ENCODE results near the gene PAX5.
A peak's percentile ranks its signal among the peaks of the same experiment; 100 is the strongest.

Gene PAX5

DNA sequence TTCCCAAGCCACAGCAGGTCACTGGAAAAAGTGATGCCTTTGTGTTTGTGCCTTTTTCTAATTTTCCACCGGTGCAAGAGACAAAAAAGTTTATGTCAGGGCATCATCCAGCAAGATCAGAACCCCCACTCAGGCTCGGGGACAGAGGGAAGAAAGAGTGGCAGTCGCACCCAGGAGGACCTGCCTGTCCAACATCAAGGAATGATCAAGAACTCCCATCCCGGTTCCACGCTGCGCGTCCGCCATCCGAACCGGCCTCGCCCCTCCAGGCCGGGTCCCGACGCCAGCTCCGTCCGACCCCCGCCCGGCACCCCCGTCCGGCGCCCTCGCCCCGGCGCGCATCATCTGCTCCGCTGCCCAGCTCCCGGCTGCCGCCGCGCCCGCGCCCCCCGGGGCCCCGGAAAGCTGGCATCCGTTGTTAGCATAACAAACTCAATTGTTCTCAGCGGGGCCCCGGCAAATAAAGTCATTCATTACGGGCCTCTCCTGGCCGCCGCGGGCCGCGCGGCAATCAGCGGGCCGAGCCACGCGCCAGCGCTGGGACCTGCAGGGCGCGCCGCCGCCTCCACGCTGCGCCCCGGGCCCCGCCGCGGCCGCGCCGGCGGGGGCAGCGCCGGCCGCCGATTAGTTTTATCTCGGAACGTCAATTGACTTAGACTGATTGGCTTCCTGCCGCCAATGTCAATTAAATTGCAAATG lies 48.1 kb downstream of the PAX5 start:
- DNase-seq: no peak

DNA sequence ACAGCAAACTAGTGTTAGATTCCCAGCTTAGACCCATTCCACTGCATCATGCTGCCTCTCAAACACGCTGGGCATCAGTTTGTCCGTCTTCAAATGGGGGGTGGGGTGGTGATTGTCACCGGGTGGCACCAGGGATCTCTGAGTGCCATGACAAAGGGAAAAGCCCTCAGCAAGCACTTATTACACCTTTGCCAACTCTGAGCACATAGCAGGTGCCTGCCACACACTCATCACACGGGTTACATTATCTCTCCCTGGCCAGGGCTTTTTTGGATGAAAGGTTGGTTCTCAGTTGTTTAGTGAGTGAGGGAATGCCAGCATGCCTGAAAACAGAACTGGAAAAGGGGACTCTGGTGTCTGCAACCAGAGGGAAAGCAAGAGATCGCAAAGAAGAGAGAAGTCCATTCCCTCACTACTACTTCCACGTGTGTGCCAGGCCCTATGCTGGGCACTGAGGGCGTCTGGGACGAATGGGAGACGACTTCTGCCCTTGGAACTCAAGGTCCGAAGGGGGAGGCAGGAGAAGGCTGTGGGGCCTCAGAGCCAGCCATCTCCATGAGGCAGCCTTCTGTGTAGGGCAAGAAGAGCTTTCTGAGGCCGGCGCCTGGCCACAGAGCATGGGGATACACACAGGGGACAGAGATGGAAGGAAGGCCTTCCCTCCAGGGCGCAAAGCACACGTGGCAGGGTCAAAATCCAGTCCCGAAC lies 48.9 kb downstream of the PAX5 start:
- peak; percentile 37 for DNase-seq

DNA sequence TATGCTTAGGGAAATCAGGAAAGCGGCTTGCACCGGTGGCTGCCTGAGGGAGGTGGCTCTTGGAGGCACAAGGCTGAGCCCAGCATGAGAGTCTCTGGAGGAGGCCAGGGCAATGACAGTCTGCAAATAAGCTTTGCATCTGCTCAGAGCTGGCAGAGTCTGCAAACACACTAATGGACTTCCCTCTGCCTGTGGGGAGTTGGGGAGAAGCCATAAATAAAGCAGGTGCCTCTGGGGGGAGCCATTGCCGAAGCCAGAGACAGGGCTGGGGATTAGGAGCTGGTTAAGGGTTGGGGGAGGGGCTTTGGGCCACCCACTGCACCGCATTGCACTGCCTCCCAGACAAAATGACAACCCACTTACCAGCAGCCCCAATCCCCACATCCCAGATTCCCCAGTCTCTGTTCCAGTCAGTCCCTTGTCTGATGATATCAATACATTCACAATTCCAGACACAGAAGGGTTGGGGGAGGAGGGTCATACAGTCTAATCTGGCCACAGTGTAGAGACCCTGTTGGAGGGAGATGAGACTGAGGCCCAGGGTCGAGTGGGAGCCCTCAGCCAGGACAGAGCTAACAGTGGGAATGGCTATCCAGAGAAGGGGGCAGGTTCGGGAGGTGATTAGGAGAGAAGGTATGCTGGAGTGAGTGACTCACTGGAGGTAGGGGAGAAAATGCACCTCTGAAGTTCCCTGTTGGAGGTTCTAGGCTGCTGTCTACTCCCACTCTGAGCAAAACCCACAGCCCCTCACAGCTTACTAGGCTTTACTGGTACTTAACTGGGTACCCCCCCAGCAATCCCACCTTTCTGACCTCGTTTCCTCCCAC lies 53.7 kb downstream of the PAX5 start:
- peak; percentile 89 for DNase-seq

DNA sequence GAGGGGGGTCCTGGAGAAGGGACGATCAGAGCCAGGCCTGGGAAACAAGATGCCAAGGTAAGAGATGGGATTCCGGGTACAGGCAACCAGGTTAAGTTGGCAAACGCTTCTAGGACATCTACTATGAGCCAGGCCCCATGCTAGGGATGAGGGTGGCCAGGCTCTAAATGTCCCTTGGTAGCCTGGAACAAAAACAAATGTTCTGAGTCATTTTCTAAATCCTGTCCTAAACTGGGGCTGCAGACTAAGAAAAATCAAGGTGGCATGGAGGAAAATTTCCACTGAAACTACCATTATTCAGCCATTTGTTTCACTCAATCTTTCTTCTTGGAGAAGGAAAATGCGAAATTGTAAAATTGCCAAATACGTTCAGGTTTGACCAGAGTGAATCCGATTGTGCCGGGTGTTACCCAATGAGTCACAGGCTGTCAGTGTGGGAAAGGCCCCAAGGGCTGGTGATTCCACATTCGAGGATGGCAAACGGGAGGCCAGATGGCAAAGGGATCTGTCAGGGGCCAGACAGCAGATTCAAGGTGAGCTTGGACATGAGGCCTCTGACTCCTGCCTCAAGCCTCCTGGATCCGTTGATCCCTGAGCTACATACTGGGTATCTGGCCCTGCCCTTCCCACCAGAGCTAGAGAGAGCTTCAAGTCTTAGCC lies 57.6 kb downstream of the PAX5 start:
- no peak for DNase-seq

DNA sequence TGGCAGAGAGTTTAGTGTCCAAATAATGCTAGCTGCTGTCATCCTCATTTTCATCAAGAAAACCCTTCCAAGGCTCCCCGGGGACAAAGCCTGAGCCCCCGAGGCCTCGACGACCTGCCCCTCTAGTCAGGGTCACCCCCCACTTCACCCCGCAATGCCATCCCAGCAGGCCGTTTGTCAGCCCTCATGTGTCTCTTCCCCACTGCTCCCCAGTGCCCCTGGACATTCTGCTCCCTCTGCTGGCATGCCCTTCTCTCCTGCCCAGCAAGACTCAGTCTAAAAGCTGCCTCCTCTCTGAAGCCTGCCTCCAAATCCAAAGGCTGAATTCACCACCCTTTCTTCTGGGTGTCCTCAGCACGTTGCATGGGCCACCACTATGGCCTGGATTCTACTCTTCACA lies 59.3 kb downstream of the PAX5 start:
- no peak for DNase-seq

DNA sequence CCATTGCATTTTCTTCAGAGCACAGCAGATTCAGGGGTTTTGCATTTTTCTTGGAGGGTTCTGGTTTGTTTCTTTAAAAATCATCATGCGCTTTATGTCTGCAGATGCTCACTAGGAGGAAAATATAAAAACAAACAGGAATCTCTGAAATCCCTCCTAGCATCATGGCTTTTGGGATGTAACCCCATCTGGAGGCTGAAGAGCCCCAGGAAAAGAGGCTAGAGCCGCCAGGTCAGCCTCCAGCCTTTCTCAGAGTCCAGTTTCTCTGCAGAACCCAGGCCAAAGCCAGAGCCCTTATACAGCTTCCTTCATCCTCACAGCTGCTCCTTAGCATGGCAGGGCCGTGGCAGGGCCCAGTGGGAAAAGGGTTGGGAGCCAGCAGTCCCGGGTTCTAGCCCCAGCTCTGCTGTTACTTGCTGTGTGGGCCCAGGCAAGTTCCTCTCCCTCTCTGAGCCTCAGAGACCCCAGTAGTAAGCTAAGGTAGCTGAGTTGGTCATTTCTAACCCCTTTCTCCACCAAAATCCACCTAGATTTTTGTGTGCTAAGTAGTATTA lies 62.1 kb downstream of the PAX5 start:
- DNase-seq: no peak

DNA sequence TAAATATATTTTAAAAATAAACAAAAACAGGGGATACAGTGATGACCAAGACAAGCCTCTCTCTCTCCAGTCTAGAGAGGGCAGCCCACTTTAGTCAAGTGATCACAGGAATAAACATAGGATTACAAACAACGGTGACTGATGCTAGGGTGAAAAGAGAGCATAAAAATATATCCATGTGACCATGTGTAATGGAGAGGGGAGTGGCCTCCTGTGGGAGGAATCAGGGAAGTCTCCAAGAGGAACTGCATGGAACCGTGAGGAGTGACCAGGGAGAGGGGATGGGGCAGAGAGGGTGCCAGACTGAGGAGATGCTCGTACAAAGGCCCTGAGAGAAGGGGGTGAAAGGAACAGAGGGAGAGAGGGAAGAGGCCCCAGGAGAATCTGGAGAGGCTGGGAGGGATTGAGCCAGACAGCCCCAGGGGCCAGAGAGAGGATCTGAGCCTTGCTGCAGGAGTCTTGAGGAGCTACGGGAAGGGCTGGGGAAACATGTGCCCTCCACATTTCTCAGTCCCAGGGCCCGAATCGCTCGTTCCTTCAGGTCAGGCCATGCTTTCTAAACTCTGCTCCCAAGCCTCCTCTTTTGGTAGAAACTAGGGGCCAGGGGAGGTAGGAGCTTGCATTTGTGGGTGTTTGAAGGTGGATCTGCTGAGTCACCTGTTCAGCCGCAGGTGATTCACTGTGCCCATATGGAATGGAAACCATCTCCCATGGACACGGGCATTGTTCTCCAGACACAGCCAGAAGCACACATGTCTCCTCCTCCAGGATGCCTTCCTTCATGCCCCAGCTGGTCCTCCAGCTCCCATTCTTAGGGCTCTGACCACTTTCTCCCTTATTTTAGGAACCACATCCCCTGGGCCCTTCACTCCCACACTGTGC lies 63.8 kb downstream of the PAX5 start:
- DNase-seq: peak; percentile 89

DNA sequence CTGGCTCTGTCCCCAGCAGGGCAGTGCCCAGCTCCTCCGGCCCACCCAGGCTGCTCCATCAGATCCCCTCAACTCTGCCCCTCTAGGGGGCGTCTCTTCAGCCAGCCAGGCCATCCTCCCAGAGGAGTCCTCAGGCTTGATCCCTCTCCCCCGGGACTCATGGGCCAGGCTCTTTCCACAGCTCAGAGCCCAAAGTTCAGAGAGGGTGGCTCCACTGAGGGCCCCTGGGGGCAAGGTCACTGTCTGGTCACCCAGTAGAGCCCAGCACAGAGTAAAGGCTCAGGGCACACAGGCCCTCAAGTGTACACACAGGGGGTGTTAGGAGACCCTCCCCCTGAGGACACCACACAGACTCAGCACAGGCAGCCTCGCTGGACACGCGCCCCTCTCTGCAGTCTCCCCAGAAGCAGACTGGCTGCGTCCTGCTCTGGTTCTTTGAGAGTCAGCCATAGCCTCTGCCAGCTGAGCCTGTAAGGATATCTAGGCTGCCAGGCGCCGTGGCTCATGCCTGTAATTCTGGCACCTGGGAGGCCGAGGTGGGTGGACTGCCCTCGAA lies 64.8 kb downstream of the PAX5 start:
- DNase-seq: no peak

DNA sequence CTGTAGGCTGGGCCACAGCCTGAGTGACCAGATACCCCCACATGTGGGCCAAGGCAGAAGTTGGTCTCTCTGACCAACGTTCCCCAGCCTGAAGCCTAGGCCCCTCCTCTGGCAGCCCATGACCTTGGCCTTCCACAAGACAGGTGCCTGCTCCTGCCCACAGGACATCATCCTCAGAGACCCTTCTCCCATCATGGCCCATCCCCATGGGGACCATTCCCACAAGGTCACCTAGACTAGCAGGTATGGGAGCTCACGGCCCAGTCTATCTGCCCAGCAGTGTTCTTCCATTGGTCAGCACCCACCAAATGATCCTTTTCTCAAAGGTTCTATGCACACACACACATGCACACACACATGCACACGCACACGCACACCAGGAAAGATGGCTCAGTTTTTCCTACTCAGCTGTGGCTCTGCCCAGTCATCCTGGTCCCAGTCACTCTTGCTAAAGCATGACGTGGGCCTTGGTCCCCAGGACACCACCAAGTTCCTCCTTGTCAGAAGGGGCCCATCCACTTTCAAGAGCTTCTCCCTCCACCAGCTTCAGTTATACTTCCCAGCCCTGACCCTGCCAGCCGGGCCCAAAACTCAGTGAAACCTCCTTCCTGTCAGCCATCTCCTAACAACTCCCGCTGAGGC lies 65.4 kb downstream of the PAX5 start:
- DNase-seq: no peak

DNA sequence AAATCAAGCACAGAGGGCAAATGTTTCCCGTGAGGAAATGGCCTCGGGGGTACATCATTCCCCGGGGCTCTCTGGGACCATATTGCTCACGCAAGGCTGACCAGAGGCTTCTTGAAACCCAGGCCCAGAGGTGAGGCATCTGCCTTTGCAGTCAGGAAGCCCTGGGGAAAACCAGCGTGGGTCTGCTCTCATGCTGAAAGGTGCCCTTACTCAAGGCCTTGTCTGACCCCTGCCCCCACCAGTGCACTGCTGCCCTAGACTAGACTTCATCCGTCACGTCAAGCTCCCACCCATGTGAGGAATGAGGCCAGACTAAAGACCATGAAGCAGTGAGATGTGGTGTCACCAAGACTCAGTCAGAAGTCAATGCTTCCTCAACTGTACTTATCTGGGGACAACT lies 66.1 kb downstream of the PAX5 start:
- no peak for DNase-seq

DNA sequence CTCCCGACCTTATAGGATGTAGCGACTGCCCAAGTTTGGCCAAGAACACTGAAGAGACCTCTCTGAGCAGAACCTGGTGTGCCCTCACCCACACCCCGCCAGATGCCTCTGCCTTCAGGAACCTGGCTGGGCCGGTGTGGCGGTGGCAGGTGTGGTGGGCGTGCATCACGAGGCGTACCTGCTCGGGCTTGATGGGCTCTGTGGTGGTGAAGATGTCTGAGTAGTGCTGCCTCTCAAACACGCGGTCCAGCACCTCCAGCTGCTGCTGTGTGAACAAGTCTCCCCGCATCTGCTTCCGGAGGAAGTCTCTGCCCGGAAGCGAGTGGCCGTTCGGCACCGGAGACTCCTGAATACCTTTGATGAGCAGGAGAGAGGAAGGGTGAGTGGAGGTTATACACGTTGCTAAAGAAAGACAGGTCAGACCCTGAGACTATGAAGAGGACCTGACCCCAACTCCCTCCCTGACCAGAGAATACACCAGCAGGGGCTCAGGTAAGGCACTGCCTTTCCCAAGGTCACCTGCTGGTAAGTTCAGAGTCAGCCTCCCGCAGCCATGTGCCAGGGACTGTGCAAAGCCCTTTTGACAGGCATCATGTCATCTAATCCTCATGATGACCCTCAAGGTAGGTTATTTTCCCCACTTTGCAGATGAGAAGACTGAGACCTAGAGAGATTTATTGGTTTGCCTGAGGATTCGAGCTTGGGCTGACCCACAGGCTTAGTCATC lies 67.5 kb downstream of the PAX5 start:
- DNase-seq: no peak

DNA sequence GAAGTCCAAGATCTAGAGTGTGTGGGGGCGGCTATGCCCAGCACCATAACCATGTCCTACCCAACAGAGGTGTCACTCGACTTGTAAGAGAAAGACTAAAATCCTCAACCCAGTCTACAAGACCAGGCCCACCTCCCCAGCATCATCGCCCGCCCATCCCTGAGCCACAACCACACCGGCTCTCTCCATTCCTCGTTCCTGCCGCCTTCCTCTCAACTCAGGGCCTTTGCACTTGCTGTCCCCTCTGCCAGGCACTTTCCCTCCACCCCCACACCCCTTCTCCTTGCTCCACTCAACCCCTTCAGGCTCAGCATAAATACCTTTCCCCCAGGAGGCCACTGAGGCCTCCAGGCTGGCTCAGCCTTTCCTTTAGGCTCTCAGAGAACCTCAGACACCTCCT lies 69.3 kb downstream of the PAX5 start:
- no peak for DNase-seq

DNA sequence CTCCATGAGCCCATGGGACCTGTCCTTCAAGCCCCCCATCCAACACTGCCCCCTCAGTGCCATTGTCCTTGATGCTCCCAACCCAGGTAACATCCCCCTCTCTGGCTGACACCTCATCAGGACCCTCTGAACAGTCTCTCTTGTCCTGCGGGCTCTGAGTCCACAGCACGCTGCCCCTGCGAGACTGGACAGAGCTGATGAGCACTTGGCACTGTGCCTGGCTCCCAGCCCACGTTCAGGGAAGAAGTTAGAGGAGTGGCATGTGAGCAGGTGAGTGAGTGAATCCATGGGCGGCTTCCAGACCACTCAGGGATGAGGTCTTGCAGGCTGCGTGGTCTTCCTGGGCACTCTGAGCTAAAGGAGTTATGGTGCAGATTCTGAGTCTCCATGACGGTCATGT lies 70.7 kb downstream of the PAX5 start:
- no peak for DNase-seq

DNA sequence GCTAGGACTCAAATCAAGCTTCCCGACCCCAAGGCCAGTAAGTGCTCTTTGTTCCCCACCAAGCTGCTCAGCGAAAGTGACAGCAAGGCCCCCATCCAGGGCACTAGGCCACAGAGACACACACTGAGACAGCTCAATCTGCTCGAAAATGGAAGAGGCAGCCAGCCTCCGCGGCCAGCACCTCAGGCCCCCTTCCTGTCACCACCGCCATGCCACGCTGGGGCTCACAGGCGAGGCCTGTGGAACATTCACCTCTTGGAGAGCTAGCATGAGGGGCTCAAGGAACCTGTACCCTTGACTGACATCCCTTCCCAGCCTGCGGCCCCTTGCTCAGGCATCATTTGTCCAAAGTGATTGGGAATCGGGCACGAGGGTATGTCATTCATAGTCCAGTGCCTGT lies 71.4 kb downstream of the PAX5 start:
- no peak for DNase-seq

DNA sequence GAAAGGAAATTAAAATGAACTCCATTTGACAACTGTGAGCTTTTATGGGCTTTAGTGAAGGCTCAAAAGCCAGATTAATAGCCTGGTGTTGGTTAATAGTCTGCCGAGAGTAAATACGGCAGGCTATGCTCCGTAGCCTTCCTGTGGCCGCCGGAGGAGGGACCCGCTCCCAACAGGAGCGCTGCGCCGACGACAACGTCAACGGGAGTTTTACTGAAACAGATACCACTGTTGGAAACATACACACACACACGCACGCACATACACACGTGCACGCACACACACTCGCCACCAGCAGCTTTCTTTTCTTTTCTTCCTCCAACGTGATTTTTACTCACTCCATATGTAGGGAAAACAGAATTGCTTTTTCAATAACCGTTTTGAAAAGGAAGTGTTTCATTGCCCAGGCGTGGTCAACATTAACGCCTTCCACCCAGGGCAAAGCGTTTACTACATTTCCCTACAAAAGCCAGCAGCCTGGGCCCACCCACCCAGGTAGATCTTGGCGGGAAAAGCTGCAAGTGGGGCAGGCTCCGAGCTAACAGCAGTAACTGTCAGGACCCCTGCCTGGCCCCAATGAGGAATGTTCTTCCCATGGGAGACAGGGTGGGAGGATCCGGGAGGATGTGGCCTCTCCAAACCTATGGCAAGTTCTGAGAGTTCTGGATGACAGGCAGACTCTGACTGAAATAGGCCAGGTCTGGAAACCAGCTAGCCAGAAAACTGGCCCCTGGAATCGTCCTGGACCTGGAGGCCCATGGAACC lies 72.3 kb downstream of the PAX5 start:
- no peak for DNase-seq

DNA sequence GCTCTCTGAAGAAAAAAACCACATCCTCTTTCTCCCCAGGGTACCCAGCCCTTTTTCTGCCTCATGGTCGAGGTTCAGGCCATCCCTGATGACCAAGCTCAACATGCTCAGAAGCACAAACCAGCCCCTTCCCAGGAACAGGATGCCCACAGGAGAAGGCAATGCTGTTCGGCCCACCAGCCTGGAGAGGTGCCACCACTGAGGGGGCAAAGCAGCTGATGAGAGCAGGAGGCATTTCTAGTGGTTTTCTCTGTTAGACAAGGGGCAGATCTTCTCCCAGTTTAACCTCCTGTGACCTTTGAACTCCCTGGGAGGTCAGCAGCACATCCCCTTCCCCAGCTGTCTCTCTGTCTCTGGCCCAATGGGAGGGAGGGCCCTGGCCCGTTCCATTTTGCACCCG lies 73.0 kb downstream of the PAX5 start:
- DNase-seq: no peak

DNA sequence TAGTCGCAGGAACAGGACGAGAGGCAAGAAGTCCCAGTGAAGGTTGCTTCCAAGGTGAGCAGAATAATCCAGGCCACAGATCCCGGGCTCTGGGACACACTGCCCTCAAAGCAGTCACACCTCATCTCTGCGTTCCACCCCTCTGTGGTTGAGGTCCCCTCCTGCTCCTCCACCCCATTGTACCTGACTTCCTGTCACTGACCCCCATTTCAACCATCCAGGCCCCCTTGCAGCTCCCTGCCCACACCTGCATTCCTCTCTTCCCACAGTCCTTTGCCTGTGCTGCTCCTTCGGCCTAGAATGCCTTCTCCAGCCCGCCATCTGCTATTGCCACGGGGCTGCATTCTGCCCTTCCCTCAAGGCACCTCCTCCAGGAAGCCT lies 73.5 kb downstream of the PAX5 start:
- no peak for DNase-seq

DNA sequence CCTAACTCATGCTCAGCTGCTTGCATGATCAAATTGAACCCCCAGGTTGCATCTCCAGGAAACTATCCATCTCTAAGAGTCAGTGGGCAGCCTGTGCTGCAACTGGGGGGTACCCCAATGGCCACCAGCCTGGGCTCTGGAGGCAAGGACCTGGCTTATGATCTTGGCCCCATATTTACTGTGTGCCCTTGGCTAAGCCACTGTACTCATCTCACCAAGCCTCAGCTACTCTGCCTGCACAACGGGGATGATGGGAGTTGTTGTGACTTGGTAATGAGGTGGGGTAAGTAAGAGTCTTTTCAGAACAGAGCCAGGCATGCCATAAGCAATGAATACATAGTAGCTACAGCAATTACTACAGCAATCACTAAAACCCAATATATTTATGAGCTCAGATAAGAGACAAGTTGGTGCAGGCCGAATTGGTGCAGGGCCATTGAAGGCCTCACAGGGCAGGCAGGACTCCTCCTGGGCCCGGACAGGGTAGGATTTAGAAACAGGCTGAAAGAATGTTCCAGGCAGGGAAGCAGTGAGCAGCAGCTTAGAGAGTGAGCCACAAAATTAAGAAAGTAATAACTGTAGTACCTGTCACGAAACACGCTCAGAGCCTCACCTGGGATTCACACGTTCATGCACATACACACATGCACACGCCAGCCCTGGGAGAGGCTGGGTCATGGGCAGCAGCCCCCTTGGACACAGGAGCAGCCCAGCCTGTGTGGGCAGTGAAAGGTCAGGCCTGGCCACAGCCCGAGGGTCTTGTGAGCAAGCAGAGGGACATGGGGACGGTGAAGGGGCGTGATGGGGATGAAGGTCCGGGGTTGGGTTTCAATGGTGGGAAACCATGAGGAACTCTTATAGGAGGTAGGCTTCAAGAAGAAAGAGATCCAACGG lies 74.1 kb downstream of the PAX5 start:
- no peak for DNase-seq

DNA sequence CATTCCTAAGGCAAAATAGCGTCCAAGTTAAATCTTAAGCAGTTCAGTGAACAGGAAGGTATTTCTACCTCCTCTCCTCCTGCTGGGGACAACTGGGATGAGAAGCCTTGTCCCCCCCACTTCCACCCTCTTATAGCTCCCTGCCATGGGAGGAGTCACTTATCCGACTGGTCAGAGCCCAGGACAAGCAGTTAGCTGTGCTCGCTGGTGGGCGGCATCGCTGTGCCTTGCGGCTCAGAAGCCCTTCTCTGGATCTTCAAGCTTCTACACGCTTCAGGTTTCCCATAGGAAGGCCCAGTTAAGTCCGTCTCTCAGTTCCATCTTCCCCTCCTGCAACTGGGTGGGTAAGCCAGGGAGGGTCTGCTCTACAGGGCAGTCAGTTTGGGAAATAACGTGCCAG lies 77.2 kb downstream of the PAX5 start:
- DNase-seq: no peak

Measured in NCI-H2029 (cell line).